Panc1 (cell line): ENCODE data around the gene HOXA11. TPM values are rescaled to one million over a fixed set of nuclear protein-coding genes. Genes with fewer than 3 reads are reported as not detected.

Experiments used
- ATAC-seq: fragments of 200-7000 bp; cut with Tn5 transposase; 2 replicates; pipeline ENCODE4 v1.9.1; 2020; ENCODE audit warnings: mild to moderate bottlenecking, moderate library complexity
- BruUV-seq: library from RNA; stranded (reverse); fragments of 400-500 nt; replicated peaks from 2 replicates; lab custom pipeline; 2021; lab: Mats Ljungman, UMichigan
- CTCF ChIA-PET: fragments of 300-600 bp; sonication (Branson Sonifier 250); formaldehyde crosslinking; loops from one replicate; lab custom pipeline; 2022; ENCODE audit warnings: antibody characterized with exemption; lab: Charles Lee
- POLR2A ChIA-PET: fragments of 300-600 bp; sonication (Branson Sonifier 250); formaldehyde crosslinking; loops from one replicate; lab custom pipeline; 2022; ENCODE audit warnings: antibody characterized with exemption; lab: Charles Lee
- DNase-seq: peaks from one replicate; pipeline ENCODE4 v3.0.0-alpha.2; 2010; ENCODE audit warnings: low read depth, low spot score
- H3K27ac ChIP-seq: 2 replicates; pipeline ENCODE4 v1.5.1; 2011; ENCODE audit warnings: mild to moderate bottlenecking, low read length, inconsistent platforms
- H3K27me3 ChIP-seq: fragments of 200-500 bp; sonication (Bioruptor generic); 2 replicates; pipeline ENCODE4 v1.6.0; 2014; ENCODE audit warnings: low read length, inconsistent platforms; ENCODE audit not compliant: control insufficient read depth, insufficient read depth
- H3K36me3 ChIP-seq: fragments of 200-500 bp; sonication (Bioruptor generic); 2 replicates; pipeline ENCODE4 v1.5.1; 2014; ENCODE audit warnings: inconsistent platforms, mild to moderate bottlenecking, low read length, moderate library complexity; ENCODE audit not compliant: control insufficient read depth, insufficient read depth
- H3K4me1 ChIP-seq: 2 replicates; pipeline ENCODE4 v1.5.1; 2011; ENCODE audit warnings: inconsistent platforms, mild to moderate bottlenecking, low read length, moderate library complexity; ENCODE audit not compliant: control insufficient read depth, insufficient read depth
- H3K4me3 ChIP-seq, 2 experiments: 2 replicates each; pipeline ENCODE4 v1.5.1; 2011 to 2012; ENCODE audit warnings: low read depth in 2 of 2, low read length in 2 of 2, mild to moderate bottlenecking in 2 of 2, inconsistent platforms in 1 of 2, moderate library complexity in 1 of 2
- H3K9me3 ChIP-seq: fragments of 200-500 bp; sonication (Bioruptor generic); 2 replicates; pipeline ENCODE4 v1.5.1; 2014; ENCODE audit warnings: low read depth, mild to moderate bottlenecking, inconsistent platforms, low read length, moderate library complexity; ENCODE audit not compliant: control insufficient read depth, insufficient read depth
- POLR2AphosphoS5 ChIP-seq: IDR thresholded peaks from 2 replicates; pipeline ENCODE4 v1.6.1; 2012; ENCODE audit warnings: mild to moderate bottlenecking, low read depth, low read length, moderate library complexity
- SIN3A ChIP-seq: IDR thresholded peaks from 2 replicates; pipeline ENCODE4 v1.6.1; 2012; ENCODE audit warnings: low read depth, mild to moderate bottlenecking, low read length, moderate library complexity, borderline replicate concordance; ENCODE audit not compliant: insufficient read depth
- TCF7L2 ChIP-seq: IDR thresholded peaks from 2 replicates; pipeline ENCODE4 v1.6.1; 2011; ENCODE audit warnings: mild to moderate bottlenecking, low read depth, low read length, inconsistent platforms
- in situ Hi-C: cut with HindIII; loops from 2 replicates; pipeline ENCODE4 v1.10.0; 2016; ENCODE audit warnings: low sequenced_read_pairs, low pct_unique_long_range_greater_than_20kb
- intact Hi-C: fragments of 100-400 bp; cut with micrococcal nuclease; formaldehyde crosslinking; loops from one replicate; pipeline ENCODE4 v1.10.0; 2022; ENCODE audit not compliant: unreplicated experiment
- total RNA-seq: library from RNA; stranded (reverse); gene quantifications from one replicate; pipeline ENCODE4 v1.2.1, GENCODE V29; 2021; ENCODE audit not compliant: unreplicated experiment
- TF ChIP-seq, protein P1 (sequence below): fragments of 450-650 bp; IDR thresholded peaks from 2 replicates; pipeline ENCODE4 v1.5.1; 2017; ENCODE audit warnings: mild to moderate bottlenecking
- TF ChIP-seq, protein P2 (sequence below), 2 experiments: IDR thresholded peaks; 2 replicates each; pipeline ENCODE4 v1.6.1; 2011 to 2012; ENCODE audit warnings: low read depth in 2 of 2, control low read depth in 1 of 2, low read length in 1 of 2, mild to moderate bottlenecking in 1 of 2, moderate library complexity in 1 of 2; ENCODE audit not compliant: insufficient read depth in 1 of 2

Gene HOXA11
- total RNA-seq, 1 experiment from 2014 or later: 0.57 TPM

DNA sequence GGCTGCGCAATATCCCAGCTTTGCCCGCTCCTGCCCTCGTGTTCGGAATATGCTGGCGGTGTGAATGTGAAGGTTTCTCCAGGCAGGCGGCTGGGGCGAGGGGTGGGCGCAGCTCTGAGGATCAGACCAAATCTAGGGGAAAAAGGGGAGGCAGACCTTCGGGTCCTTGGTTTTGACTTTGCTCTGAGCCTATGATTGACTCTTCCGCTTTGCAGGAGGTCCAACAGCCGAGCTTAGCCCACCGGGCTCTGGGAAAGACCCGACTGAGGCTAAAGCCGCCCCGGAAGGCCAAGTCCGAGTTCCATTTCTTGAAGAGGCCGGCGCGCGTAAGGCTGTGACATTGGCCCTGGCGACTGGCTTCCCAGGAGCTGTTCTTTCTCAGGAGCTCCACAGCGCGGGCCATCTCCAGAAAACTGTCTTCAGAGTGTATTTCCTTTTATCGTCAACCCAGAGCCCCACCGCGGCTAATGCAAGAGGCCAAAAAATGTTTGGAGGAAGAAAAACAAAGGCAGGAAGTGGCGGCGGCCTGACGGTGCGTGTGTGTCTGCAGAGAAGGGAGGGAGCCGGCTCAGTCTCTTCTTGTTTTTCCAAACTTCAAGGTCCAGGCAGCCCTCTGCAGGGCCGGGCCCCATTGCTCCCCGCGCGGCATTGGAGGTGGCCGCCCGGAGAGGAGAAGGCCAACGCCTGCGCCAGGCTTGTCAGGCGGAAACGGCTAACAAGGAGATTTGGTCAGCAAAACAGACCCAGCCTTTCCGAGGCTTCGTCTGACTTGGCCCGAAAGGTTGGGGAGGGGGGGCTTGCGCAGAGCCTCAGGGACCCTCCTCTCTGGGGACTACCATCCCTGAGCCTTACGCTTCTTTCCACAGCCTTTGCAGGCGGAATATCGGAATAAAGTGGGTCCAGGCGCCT lies 3.6 kb upstream of the HOXA11 start:
- Histone ChIP-seq H3K27ac (no peak overlapping the region), H3K4me3 (no peak overlapping the region), H3K27me3 (no peaks in the 10 kb centered on the region), H3K36me3 (no peaks in the 10 kb centered on the region), H3K4me1 (peaks cover 7% of the 10 kb centered on the region), H3K9me3 (no peaks in the 10 kb centered on the region)
- ATAC-seq (no peak), DNase-seq (no peak)
- BruUV-seq: no TSS peak
- in situ Hi-C loops (no loop called here), intact Hi-C loops (no loop called here)
- CTCF ChIA-PET: no interaction called here
- POLR2A ChIA-PET: no interaction called here
- TF ChIP-seq SIN3A (no peak), POLR2AphosphoS5 (no peak), TCF7L2 (no peak)
- TF ChIP-seq, protein P1, sequence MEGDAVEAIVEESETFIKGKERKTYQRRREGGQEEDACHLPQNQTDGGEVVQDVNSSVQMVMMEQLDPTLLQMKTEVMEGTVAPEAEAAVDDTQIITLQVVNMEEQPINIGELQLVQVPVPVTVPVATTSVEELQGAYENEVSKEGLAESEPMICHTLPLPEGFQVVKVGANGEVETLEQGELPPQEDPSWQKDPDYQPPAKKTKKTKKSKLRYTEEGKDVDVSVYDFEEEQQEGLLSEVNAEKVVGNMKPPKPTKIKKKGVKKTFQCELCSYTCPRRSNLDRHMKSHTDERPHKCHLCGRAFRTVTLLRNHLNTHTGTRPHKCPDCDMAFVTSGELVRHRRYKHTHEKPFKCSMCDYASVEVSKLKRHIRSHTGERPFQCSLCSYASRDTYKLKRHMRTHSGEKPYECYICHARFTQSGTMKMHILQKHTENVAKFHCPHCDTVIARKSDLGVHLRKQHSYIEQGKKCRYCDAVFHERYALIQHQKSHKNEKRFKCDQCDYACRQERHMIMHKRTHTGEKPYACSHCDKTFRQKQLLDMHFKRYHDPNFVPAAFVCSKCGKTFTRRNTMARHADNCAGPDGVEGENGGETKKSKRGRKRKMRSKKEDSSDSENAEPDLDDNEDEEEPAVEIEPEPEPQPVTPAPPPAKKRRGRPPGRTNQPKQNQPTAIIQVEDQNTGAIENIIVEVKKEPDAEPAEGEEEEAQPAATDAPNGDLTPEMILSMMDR: no peak
- TF ChIP-seq, protein P2, sequence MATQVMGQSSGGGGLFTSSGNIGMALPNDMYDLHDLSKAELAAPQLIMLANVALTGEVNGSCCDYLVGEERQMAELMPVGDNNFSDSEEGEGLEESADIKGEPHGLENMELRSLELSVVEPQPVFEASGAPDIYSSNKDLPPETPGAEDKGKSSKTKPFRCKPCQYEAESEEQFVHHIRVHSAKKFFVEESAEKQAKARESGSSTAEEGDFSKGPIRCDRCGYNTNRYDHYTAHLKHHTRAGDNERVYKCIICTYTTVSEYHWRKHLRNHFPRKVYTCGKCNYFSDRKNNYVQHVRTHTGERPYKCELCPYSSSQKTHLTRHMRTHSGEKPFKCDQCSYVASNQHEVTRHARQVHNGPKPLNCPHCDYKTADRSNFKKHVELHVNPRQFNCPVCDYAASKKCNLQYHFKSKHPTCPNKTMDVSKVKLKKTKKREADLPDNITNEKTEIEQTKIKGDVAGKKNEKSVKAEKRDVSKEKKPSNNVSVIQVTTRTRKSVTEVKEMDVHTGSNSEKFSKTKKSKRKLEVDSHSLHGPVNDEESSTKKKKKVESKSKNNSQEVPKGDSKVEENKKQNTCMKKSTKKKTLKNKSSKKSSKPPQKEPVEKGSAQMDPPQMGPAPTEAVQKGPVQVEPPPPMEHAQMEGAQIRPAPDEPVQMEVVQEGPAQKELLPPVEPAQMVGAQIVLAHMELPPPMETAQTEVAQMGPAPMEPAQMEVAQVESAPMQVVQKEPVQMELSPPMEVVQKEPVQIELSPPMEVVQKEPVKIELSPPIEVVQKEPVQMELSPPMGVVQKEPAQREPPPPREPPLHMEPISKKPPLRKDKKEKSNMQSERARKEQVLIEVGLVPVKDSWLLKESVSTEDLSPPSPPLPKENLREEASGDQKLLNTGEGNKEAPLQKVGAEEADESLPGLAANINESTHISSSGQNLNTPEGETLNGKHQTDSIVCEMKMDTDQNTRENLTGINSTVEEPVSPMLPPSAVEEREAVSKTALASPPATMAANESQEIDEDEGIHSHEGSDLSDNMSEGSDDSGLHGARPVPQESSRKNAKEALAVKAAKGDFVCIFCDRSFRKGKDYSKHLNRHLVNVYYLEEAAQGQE (IDR thresholded peaks at IDR 0.05; ENCODE audit: insufficient read depth in 1 of 2, low read depth in 2 of 2, low read length in 1 of 2): no peak

DNA sequence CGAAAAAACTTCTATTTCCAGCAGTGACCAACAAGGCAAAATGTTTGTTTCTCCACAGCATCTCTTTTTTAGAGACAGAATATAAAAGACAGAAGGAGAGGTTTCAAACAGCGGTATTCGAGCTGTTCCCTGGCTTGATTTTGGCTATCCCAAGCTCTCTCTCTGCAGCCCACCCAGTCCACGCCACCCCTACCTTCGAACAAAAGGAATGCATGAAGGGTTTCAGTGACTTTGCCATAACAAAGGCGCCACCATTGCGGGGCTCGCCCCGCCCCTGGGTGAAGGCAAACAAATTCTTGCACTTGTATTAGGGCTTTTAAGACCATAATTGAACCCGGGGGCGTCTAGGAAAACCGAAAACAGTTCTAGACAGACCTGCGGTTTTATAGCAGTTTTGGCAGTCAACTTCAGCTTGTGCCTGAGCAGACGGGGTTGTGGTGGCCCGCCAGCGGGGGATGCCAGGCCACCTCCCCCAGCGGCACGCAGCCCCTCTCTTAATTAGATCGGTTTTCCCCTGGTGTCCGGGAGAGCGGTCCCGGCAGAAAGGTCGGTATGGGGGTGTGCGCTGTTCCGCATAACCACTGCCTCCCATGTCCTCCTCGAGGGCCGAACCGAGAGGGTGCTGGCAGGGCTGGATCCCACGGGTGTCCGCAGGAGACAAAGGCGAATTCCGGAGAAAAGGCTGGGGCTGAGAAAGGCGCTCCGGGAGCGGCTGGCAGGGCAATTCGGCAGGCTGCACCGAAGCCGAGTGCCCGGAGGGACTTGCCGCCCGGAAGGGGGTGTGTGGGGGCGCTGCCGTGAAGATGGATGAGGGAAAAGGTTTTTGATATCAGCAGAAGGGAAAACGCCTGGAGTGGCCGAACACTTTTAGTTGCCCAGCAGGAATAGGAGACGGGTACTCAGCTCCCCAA lies 2.7 kb upstream of the HOXA11 start:
- peaks cover 11% of the 10 kb centered on the region for H3K4me1 ChIP-seq
- DNase-seq: no peak
- no peaks in the 10 kb centered on the region for H3K9me3 ChIP-seq
- TF ChIP-seq SIN3A (no peak), POLR2AphosphoS5 (no peak)
- TF ChIP-seq, protein P2 (IDR thresholded peaks at IDR 0.05; ENCODE audit: insufficient read depth in 1 of 2, low read depth in 2 of 2, low read length in 1 of 2): no peak
- TF ChIP-seq, protein P1: no peak
- ChIA-PET CTCF (no interaction called here), POLR2A (no interaction called here)
- no peak overlapping the region for H3K4me3 ChIP-seq
- no TSS peak for BruUV-seq
- no peak for ATAC-seq
- no peak overlapping the region for H3K27ac ChIP-seq
- no peaks in the 10 kb centered on the region for H3K36me3 ChIP-seq
- in situ Hi-C loops (no loop called here), intact Hi-C loops (no loop called here)
- H3K27me3 ChIP-seq: no peaks in the 10 kb centered on the region
